Glutamatergic neuron (in vitro differentiated cells): ENCODE data around the gene GARNL3. TPM values are rescaled to one million over a fixed set of nuclear protein-coding genes. Genes with fewer than 3 reads are reported as not detected.

Source experiments
- DNase-seq: peaks from one replicate; pipeline ENCODE4 v3.0.0; 2022
- H3K27ac Mint-ChIP-seq: one replicate; pipeline ENCODE4 v1.8.0; 2020; ENCODE audit warnings: mild to moderate bottlenecking, mixed read lengths, inconsistent platforms; ENCODE audit not compliant: unreplicated experiment
- H3K27me3 Mint-ChIP-seq: one replicate; pipeline ENCODE4 v1.8.0; 2020; ENCODE audit warnings: mild to moderate bottlenecking, moderate library complexity, mixed read lengths, inconsistent platforms; ENCODE audit not compliant: unreplicated experiment
- H3K36me3 Mint-ChIP-seq: one replicate; pipeline ENCODE4 v1.8.0; 2020; ENCODE audit warnings: mild to moderate bottlenecking, mixed read lengths, inconsistent platforms; ENCODE audit not compliant: unreplicated experiment
- H3K4me1 Mint-ChIP-seq: one replicate; pipeline ENCODE4 v1.8.0; 2020; ENCODE audit warnings: mild to moderate bottlenecking, low read depth, mixed read lengths, inconsistent platforms; ENCODE audit not compliant: unreplicated experiment
- H3K4me3 Mint-ChIP-seq: one replicate; pipeline ENCODE4 v1.8.0; 2020; ENCODE audit warnings: mild to moderate bottlenecking, mixed read lengths, inconsistent platforms; ENCODE audit not compliant: unreplicated experiment
- H3K9me3 Mint-ChIP-seq: one replicate; pipeline ENCODE4 v1.8.0; 2020; ENCODE audit warnings: mild to moderate bottlenecking, moderate library complexity, mixed read lengths, inconsistent platforms; ENCODE audit not compliant: unreplicated experiment
- total RNA-seq: library from RNA; stranded (reverse); fragmentation: NEBNext Ultra II Directional; extraction: Animal tissue kit (Norgen Biotek cat#: 25700); gene quantifications from one replicate; pipeline ENCODE4 v1.2.1, GENCODE V29; 2021; ENCODE audit not compliant: unreplicated experiment
- TF ChIP-seq, protein P1 (sequence below): fragments of 200-600 bp; sonication (generic); IDR thresholded peaks from one replicate; pipeline ENCODE4 v1.5.0; 2021; ENCODE audit not compliant: partially characterized antibody, unreplicated experiment

Gene GARNL3
- total RNA-seq, 1 donor from 2014 or later = 14.7 TPM

GRCh38 chr9:127360829-127361228, 96.3 kb downstream of the GARNL3 start:
- Mint-ChIP-seq H3K27ac (no peak overlapping the region), H3K4me3 (no peak overlapping the region), H3K9me3 (no peaks in the 10 kb centered on the region), H3K4me1 (peaks cover 9% of the 10 kb centered on the region), H3K36me3 (no peaks in the 10 kb centered on the region), H3K27me3 (peaks cover 3% of the 10 kb centered on the region)
- TF ChIP-seq, protein P1, sequence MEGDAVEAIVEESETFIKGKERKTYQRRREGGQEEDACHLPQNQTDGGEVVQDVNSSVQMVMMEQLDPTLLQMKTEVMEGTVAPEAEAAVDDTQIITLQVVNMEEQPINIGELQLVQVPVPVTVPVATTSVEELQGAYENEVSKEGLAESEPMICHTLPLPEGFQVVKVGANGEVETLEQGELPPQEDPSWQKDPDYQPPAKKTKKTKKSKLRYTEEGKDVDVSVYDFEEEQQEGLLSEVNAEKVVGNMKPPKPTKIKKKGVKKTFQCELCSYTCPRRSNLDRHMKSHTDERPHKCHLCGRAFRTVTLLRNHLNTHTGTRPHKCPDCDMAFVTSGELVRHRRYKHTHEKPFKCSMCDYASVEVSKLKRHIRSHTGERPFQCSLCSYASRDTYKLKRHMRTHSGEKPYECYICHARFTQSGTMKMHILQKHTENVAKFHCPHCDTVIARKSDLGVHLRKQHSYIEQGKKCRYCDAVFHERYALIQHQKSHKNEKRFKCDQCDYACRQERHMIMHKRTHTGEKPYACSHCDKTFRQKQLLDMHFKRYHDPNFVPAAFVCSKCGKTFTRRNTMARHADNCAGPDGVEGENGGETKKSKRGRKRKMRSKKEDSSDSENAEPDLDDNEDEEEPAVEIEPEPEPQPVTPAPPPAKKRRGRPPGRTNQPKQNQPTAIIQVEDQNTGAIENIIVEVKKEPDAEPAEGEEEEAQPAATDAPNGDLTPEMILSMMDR = no peak
- no peak for DNase-seq

DNA sequence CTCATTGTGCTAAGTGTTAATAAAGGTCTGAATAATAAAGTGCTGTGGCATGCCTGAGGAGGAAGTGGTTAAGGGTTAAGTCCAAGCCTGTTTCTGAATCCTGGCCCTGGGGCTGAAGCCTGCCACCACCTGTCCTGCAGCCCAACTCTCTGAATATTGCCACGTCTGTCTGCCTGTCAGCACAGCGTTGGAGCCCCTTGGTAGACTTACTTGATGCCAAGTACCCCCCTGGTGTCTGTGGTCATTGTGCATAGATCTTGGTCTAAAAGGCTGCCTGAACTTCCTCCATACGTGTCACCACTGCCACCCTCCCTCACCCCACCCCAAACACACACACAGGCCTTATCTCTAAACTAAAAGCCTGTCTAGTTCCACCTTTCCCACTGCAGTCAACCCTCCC, 97.0 kb downstream of the GARNL3 start:
- DNase-seq = no peak
- H3K36me3 Mint-ChIP-seq = no peaks in the 10 kb centered on the region
- H3K27ac Mint-ChIP-seq = no peak overlapping the region
- H3K27me3 Mint-ChIP-seq = peaks cover 3% of the 10 kb centered on the region
- peaks cover 9% of the 10 kb centered on the region for H3K4me1 Mint-ChIP-seq
- no peak overlapping the region for H3K4me3 Mint-ChIP-seq
- H3K9me3 Mint-ChIP-seq = no peaks in the 10 kb centered on the region
- TF ChIP-seq, protein P1 = no peak

DNA sequence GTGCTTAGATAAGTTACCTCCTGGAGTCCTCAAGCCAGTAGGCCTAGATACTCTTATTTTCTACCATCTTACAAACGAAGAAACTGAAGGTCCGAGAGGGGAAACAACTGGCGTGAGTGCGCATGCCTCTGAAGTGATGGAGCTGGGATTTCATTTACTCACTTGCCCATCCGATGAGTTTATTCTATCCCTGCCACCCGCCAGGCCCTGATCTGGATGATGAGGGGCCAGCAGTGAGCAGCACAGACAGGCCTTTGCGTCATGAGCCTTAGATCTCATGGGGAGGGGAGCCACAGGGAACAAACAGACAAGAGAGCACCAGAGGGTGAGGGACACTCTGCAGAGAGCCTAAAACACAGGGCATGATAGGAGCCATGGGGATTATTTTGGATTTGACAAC, 98.3 kb downstream of the GARNL3 start:
- H3K4me3 Mint-ChIP-seq = no peak overlapping the region
- peaks cover 9% of the 10 kb centered on the region for H3K4me1 Mint-ChIP-seq
- no peaks in the 10 kb centered on the region for H3K36me3 Mint-ChIP-seq
- no peaks in the 10 kb centered on the region for H3K9me3 Mint-ChIP-seq
- peaks cover 1% of the 10 kb centered on the region for H3K27me3 Mint-ChIP-seq
- H3K27ac Mint-ChIP-seq = no peak overlapping the region
- DNase-seq = no peak
- TF ChIP-seq, protein P1 = no peak

DNA sequence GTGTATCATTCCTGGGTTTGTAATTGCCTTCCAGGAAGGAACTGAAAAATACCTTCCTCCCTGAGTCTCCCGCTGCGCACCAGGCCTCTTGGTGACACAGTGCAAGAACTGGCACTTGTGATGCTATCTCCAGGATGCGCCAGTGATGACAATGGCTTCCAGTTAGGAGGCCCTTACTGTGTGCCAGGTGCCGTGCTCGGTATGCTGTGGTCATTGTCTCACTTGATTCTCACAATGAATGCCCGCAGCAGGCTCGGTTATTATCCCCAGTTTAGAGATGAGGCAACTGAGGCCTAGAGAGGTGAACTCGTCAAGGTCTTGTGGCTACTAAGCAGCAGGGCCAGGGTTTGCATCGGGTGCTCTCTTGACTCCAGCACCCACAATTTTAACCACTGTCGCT, 100.9 kb downstream of the GARNL3 start:
- TF ChIP-seq, protein P1 = no peak
- Mint-ChIP-seq H3K36me3 (no peaks in the 10 kb centered on the region), H3K4me3 (no peak overlapping the region), H3K27me3 (no peaks in the 10 kb centered on the region), H3K27ac (no peak overlapping the region), H3K9me3 (no peaks in the 10 kb centered on the region), H3K4me1 (peaks cover 13% of the 10 kb centered on the region)
- DNase-seq = no peak

DNA sequence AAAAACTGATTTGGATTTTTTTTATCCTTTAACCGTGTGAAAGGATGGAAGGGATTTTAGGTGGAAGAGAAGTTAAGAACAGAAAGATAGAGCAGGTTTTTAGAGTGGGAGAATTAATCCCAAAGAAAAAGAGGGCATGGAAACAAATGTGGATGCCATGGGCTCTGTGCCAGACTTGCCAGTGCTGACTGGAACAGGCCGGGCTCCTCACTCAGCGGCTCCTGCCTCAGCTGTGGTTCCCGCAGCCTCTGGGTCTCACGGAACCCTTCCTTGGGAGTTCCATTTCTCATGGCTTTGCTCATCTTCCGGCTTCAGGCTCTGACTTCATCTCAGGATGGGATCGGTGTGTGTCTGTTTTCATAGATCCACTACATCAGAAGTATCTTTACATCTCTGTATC, 102.0 kb downstream of the GARNL3 start:
- H3K27ac Mint-ChIP-seq = no peak overlapping the region
- H3K4me1 Mint-ChIP-seq = peaks cover 17% of the 10 kb centered on the region
- TF ChIP-seq, protein P1 = no peak
- no peaks in the 10 kb centered on the region for H3K27me3 Mint-ChIP-seq
- H3K9me3 Mint-ChIP-seq = no peaks in the 10 kb centered on the region
- DNase-seq = no peak
- no peaks in the 10 kb centered on the region for H3K36me3 Mint-ChIP-seq
- H3K4me3 Mint-ChIP-seq = no peak overlapping the region
